ENCODE measurements around the gene PLEKHA1.

Gene PLEKHA1

GRCh38 chr10:122461729-122462532, 87.4 kb downstream of the PLEKHA1 start:
- DNase-seq (ENCODE audit: low spot score) = no peak

- no peak for DNase-seq (ENCODE audit: low spot score)
Observed at GRCh38 chr10:122462533-122463465, 88.3 kb downstream of the PLEKHA1 start.

GRCh38 chr10:122463466-122464249, 89.2 kb downstream of the PLEKHA1 start:
- no peak for DNase-seq (ENCODE audit: low spot score)

- no peak for DNase-seq (ENCODE audit: low spot score)
Observed at GRCh38 chr10:122464250-122464510, 89.7 kb downstream of the PLEKHA1 start.

- DNase-seq (ENCODE audit: low spot score) = no peak
Observed at GRCh38 chr10:122464586-122464985, 90.1 kb downstream of the PLEKHA1 start.

GRCh38 chr10:122465401-122466040, 91.0 kb downstream of the PLEKHA1 start:
- DNase-seq (ENCODE audit: low spot score) = no peak

GRCh38 chr10:122466951-122467381, 92.5 kb downstream of the PLEKHA1 start:
- DNase-seq (ENCODE audit: low spot score) = no peak

GRCh38 chr10:122467701-122468100, 93.2 kb downstream of the PLEKHA1 start:
- DNase-seq (ENCODE audit: low spot score) = no peak

- DNase-seq (ENCODE audit: low spot score) = no peak
Observed at GRCh38 chr10:122468307-122468925, 93.9 kb downstream of the PLEKHA1 start.

- no peak for DNase-seq (ENCODE audit: low spot score)
Observed at GRCh38 chr10:122468926-122469781, 94.6 kb downstream of the PLEKHA1 start.

- DNase-seq (ENCODE audit: low spot score) = no peak
Observed at GRCh38 chr10:122469848-122470247, 95.3 kb downstream of the PLEKHA1 start.

- DNase-seq (ENCODE audit: low spot score) = no peak
Observed at GRCh38 chr10:122471531-122472177, 97.1 kb downstream of the PLEKHA1 start.

- DNase-seq (ENCODE audit: low spot score) = no peak
Observed at GRCh38 chr10:122473116-122473515, 98.6 kb downstream of the PLEKHA1 start.

- DNase-seq (ENCODE audit: low spot score) = no peak
Observed at GRCh38 chr10:122474131-122474818, 99.8 kb downstream of the PLEKHA1 start.

GRCh38 chr10:122475100-122475499, 100.6 kb downstream of the PLEKHA1 start:
- no peak for DNase-seq (ENCODE audit: low spot score)

- DNase-seq (ENCODE audit: low spot score) = no peak
Observed at GRCh38 chr10:122475591-122476332, 101.3 kb downstream of the PLEKHA1 start.

GRCh38 chr10:122476333-122476695, 101.8 kb downstream of the PLEKHA1 start:
- DNase-seq (ENCODE audit: low spot score) = no peak

GRCh38 chr10:122477436-122477835, 102.9 kb downstream of the PLEKHA1 start:
- no peak for DNase-seq (ENCODE audit: low spot score)

GRCh38 chr10:122478971-122479370, 104.5 kb downstream of the PLEKHA1 start:
- no peak for DNase-seq (ENCODE audit: low spot score)

All from HuH-7.5 (cell line).